ENCODE data around the gene FEZF1.

The FEZF1 gene

DNA sequence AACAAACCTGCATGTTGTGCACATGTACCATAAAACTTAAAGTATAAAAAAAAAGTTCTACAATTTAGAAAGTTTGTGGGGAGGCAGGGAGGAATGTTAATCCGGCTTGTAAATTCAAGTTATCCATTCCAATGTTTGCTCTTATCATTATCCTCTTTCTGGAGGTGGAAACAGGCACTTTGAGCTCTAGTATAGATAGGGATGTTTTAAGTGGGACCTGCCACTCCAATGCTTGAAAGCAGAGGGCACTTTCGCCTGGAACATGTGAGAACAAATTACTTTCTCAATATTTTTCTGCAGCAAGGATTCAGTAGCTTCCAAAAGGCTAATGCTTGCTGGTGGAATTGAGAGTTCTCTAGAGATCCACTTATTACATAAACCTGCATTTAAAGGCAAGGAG is 45.6 kb downstream of the FEZF1 start:
- Histone ChIP-seq H3K4me1 (no peaks in the 10 kb centered on the region), H3K36me3 (no peaks in the 10 kb centered on the region), H3K9me3 (no peaks in the 10 kb centered on the region), H3K27ac (no peak overlapping the region), H3K4me3 (no peak overlapping the region), H3K27me3 (peaks cover 0 to 7% of the 10 kb centered on the region in 2 donors)
- TF ChIP-seq CTCF (IDR thresholded peaks at IDR 0.05), result no peak
- intact Hi-C loops (cut with DNase I; ENCODE audit: low total_unique reads), result no loop called here
- no peak for DNase-seq

GRCh38 chr7:122257056-122257455 is 47.5 kb downstream of the FEZF1 start:
- H3K4me3 ChIP-seq, result no peak overlapping the region
- no peaks in the 10 kb centered on the region for H3K36me3 ChIP-seq
- intact Hi-C loops (cut with DNase I; ENCODE audit: low total_unique reads), result no loop called here
- peaks cover 0 to 7% of the 10 kb centered on the region in 2 donors for H3K27me3 ChIP-seq
- DNase-seq, result no peak
- TF ChIP-seq CTCF (IDR thresholded peaks at IDR 0.05), result no peak
- H3K9me3 ChIP-seq, result no peaks in the 10 kb centered on the region
- H3K27ac ChIP-seq, result no peak overlapping the region
- H3K4me1 ChIP-seq, result no peaks in the 10 kb centered on the region

GRCh38 chr7:122256046-122256445 is 48.5 kb downstream of the FEZF1 start:
- no peak for DNase-seq
- H3K4me1 ChIP-seq, result no peaks in the 10 kb centered on the region
- no peak for TF ChIP-seq CTCF (IDR thresholded peaks at IDR 0.05)
- no peaks in the 10 kb centered on the region for H3K36me3 ChIP-seq
- peaks cover 0 to 5% of the 10 kb centered on the region in 2 donors for H3K27me3 ChIP-seq
- H3K4me3 ChIP-seq, result no peak overlapping the region
- intact Hi-C loops (cut with DNase I; ENCODE audit: low total_unique reads), result no loop called here
- no peaks in the 10 kb centered on the region for H3K9me3 ChIP-seq
- no peak overlapping the region for H3K27ac ChIP-seq

DNA sequence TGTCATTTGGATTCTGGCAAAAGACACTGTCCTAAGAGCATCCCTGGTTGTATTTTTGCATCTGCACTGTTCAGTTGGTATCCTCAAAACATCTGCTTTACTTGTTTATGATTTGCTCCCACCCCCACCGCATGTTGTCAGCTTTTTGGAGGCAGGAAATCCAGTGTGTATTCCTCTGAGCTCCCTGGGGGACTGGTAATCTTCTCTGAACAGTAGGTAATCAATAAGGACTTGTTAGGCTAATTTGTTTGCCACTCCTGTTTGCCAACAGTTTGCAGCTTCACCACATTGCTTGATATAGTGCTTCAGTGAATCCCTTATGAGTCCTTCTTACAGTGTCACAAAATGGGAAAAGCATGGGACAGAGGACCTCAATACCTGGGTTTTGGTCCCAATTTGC is 49.1 kb downstream of the FEZF1 start:
- TF ChIP-seq CTCF (IDR thresholded peaks at IDR 0.05), result no peak
- DNase-seq, result no peak
- no peak overlapping the region for H3K27ac ChIP-seq

More for the DNA sequence above, 49.1 kb downstream of the FEZF1 start:
- intact Hi-C loops (cut with DNase I; ENCODE audit: low total_unique reads), result no loop called here
- H3K4me1 ChIP-seq, result no peaks in the 10 kb centered on the region
- H3K27me3 ChIP-seq, result peaks cover 0 to 5% of the 10 kb centered on the region in 2 donors
- H3K36me3 ChIP-seq, result no peaks in the 10 kb centered on the region
- H3K4me3 ChIP-seq, result no peak overlapping the region
- H3K9me3 ChIP-seq, result no peaks in the 10 kb centered on the region

All from tibial artery (tissue), 4 donors.